ENCODE results near the gene SMAD3.

Gene SMAD3

GRCh38 chr15:67036775-67037555, 28.4 kb upstream of the SMAD3 start:
- DNase-seq, result no peak

- DNase-seq, result no peak
These were observed 27.7 kb upstream of the SMAD3 start for GRCh38 chr15:67037694-67038093.

- no peak for DNase-seq
These were observed 26.7 kb upstream of the SMAD3 start for GRCh38 chr15:67038736-67039135.

- DNase-seq, result no peak
These were observed 25.9 kb upstream of the SMAD3 start for GRCh38 chr15:67039384-67040075.

GRCh38 chr15:67040277-67040676, 25.1 kb upstream of the SMAD3 start:
- DNase-seq, result no peak

- no peak for DNase-seq
These were observed 22.8 kb upstream of the SMAD3 start for GRCh38 chr15:67042551-67043142.

GRCh38 chr15:67043939-67044771, 21.2 kb upstream of the SMAD3 start:
- DNase-seq, result no peak

GRCh38 chr15:67047149-67047661, 18.2 kb upstream of the SMAD3 start:
- DNase-seq, result no peak

- DNase-seq, result no peak
These were observed 16.8 kb upstream of the SMAD3 start for GRCh38 chr15:67048281-67049279.

GRCh38 chr15:67049351-67050044, 15.9 kb upstream of the SMAD3 start:
- no peak for DNase-seq

GRCh38 chr15:67050062-67050461, 15.3 kb upstream of the SMAD3 start:
- no peak for DNase-seq

- DNase-seq, result no peak
These were observed 14.8 kb upstream of the SMAD3 start for GRCh38 chr15:67050522-67051087.

- DNase-seq, result no peak
These were observed 14.0 kb upstream of the SMAD3 start for GRCh38 chr15:67051088-67052045.

- no peak for DNase-seq
These were observed 10.7 kb upstream of the SMAD3 start for GRCh38 chr15:67054676-67055075.

GRCh38 chr15:67059127-67059553, 6.3 kb upstream of the SMAD3 start:
- no peak for DNase-seq

- no peak for DNase-seq
These were observed 3.5 kb upstream of the SMAD3 start for GRCh38 chr15:67061811-67062368.

- DNase-seq, result no peak
These were observed 2.9 kb upstream of the SMAD3 start for GRCh38 chr15:67062369-67062985.

All from CD4-positive, alpha-beta T cell treated with Interferon gamma for 1 hour (primary cell).